DND-41 (cell line): ENCODE results near the gene PARM1.
"Not testable (repeated sequence)": the region's sequence is repeated elsewhere in the genome, so short reads cannot be mapped to it uniquely, and the experiment has no call there.

ENCODE experiments used
- ATAC-seq: fragments of 200-7000 bp; cut with Tn5 transposase; 3 replicates; pipeline ENCODE4 v1.9.1; 2021; ENCODE audit warnings: low read depth; ENCODE audit not compliant: insufficient read depth
- DNase-seq: peaks from one replicate; pipeline ENCODE4 v3.0.0-alpha.2; 2020
- H2AFZ ChIP-seq: 2 replicates; pipeline ENCODE4 v1.6.0; 2012; ENCODE audit warnings: low read depth, low read length
- H3K27ac ChIP-seq: 2 replicates; pipeline ENCODE4 v1.5.1; 2012; ENCODE audit warnings: low read length, inconsistent platforms
- H3K27me3 ChIP-seq: fragments of 200-600 bp; sonication (generic); 2 replicates; pipeline ENCODE4 v1.6.0; 2012; ENCODE audit warnings: low read length, mild to moderate bottlenecking, inconsistent platforms; ENCODE audit not compliant: insufficient read depth, poor library complexity
- H3K36me3 ChIP-seq: 2 replicates; pipeline ENCODE4 v1.5.1; 2012; ENCODE audit warnings: low read length, inconsistent platforms; ENCODE audit not compliant: insufficient read depth
- H3K4me1 ChIP-seq: 2 replicates; pipeline ENCODE4 v1.5.1; 2012; ENCODE audit warnings: mild to moderate bottlenecking, low read length; ENCODE audit not compliant: insufficient read depth
- H3K4me2 ChIP-seq: 2 replicates; pipeline ENCODE4 v1.6.0; 2012; ENCODE audit warnings: mild to moderate bottlenecking, moderate library complexity, low read length, inconsistent platforms; ENCODE audit not compliant: insufficient read depth
- H3K4me3 ChIP-seq, 2 experiments: fragments of 200-600 bp in 1 of 2; shearing (Covaris generic) in 1 of 2; 2 replicates each; pipeline ENCODE4 v1.5.1; 2012 to 2016; ENCODE audit warnings: inconsistent platforms in 2 of 2, low read length in 2 of 2, mild to moderate bottlenecking in 2 of 2, low read depth in 1 of 2, moderate library complexity in 1 of 2
- H3K79me2 ChIP-seq: 2 replicates; pipeline ENCODE4 v1.6.0; 2012; ENCODE audit warnings: low read length, inconsistent platforms; ENCODE audit not compliant: insufficient read depth
- H3K9ac ChIP-seq: 2 replicates; pipeline ENCODE4 v1.6.0; 2012; ENCODE audit warnings: low read depth, mild to moderate bottlenecking, inconsistent platforms, low read length, moderate library complexity
- H3K9me3 ChIP-seq: 2 replicates; pipeline ENCODE4 v1.5.1; 2012; ENCODE audit warnings: low read length, moderate library complexity, mild to moderate bottlenecking, inconsistent platforms; ENCODE audit not compliant: insufficient read depth, severe bottlenecking
- H4K20me1 ChIP-seq: 2 replicates; pipeline ENCODE4 v1.6.0; 2012; ENCODE audit warnings: low read length; ENCODE audit not compliant: insufficient read depth
- EZH2 ChIP-seq: IDR thresholded peaks from 3 replicates; pipeline ENCODE4 v1.6.1; 2012; ENCODE audit warnings: borderline replicate concordance, low read depth, mild to moderate bottlenecking, moderate library complexity, low read length, inconsistent platforms; ENCODE audit not compliant: severe bottlenecking
- TF ChIP-seq, protein P1 (sequence below): IDR thresholded peaks from 2 replicates; pipeline ENCODE4 v1.5.1; 2012; ENCODE audit warnings: borderline replicate concordance, low read length, moderate library complexity, mild to moderate bottlenecking; ENCODE audit not compliant: poor library complexity, severe bottlenecking; ENCODE audit errors: extremely low read depth

The PARM1 gene

DNA sequence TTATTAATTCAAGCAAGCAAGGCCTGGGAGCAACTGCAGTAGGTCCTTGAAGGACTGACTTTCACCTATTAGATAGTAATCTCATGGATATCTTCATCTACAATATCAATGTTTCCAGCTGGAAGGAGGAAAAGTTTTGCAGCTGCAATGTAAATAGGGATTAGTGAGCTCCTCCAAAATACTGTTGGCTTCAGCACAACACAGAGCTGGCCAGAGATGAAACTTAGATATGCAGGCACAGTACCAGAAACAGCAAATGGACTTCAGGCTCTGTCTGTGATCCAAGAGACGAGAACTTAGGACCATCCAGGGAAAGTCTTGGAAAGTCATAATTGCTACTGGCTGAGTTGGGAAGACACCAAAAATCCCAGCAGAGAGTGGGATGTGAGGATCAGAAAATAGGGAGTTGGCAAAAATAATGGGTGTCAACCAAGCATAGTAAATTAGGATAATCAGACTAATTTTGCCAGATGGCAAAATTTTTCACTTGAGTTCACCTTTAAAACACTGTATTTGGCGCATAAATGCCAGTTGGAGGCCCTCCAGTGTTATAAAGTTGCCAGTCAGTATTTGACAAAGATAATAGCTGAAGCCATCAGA, 57.5 kb downstream of the PARM1 start:
- no peaks in the 10 kb centered on the region for H3K27me3 ChIP-seq

DNA sequence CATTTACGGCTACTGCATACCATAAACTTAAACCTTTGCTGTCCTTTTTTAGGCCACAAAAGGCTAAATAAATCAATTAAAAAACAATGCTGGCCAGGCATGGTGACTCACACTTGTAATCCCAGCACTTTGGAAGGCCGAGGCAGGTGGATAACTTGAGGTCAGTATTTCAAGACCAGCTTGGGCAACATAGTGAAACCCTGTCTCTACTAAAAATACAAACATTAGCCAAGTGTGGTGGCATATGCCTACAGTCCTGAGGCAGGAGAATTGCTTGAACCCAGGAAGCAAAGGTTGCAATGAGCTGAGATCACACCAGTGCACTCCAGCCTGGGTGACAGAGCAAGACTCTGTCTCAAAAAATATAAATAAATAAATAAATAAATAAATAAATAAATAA, 61.5 kb downstream of the PARM1 start:
- not testable (repeated sequence) for H3K27me3 ChIP-seq, DNase-seq, H4K20me1 ChIP-seq, H3K79me2 ChIP-seq, H3K9ac ChIP-seq, ATAC-seq, H2AFZ ChIP-seq, H3K4me1 ChIP-seq, H3K36me3 ChIP-seq, H3K4me2 ChIP-seq, H3K27ac ChIP-seq, H3K4me3 ChIP-seq, H3K9me3 ChIP-seq

More for the DNA sequence above, 57.5 kb downstream of the PARM1 start:
- no peak for DNase-seq
- ATAC-seq, result no peak
- Histone ChIP-seq H3K9me3 (no peaks in the 10 kb centered on the region), H3K9ac (no peak overlapping the region), H3K4me2 (no peak overlapping the region), H2AFZ (no peak overlapping the region), H4K20me1 (no peaks in the 10 kb centered on the region), H3K4me1 (no peaks in the 10 kb centered on the region), H3K4me3 (no peak overlapping the region), H3K36me3 (no peaks in the 10 kb centered on the region), H3K79me2 (no peaks in the 10 kb centered on the region), H3K27ac (no peak overlapping the region)
- TF ChIP-seq, protein P1, sequence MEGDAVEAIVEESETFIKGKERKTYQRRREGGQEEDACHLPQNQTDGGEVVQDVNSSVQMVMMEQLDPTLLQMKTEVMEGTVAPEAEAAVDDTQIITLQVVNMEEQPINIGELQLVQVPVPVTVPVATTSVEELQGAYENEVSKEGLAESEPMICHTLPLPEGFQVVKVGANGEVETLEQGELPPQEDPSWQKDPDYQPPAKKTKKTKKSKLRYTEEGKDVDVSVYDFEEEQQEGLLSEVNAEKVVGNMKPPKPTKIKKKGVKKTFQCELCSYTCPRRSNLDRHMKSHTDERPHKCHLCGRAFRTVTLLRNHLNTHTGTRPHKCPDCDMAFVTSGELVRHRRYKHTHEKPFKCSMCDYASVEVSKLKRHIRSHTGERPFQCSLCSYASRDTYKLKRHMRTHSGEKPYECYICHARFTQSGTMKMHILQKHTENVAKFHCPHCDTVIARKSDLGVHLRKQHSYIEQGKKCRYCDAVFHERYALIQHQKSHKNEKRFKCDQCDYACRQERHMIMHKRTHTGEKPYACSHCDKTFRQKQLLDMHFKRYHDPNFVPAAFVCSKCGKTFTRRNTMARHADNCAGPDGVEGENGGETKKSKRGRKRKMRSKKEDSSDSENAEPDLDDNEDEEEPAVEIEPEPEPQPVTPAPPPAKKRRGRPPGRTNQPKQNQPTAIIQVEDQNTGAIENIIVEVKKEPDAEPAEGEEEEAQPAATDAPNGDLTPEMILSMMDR, result no peak
- TF ChIP-seq EZH2, result no peak

DNA sequence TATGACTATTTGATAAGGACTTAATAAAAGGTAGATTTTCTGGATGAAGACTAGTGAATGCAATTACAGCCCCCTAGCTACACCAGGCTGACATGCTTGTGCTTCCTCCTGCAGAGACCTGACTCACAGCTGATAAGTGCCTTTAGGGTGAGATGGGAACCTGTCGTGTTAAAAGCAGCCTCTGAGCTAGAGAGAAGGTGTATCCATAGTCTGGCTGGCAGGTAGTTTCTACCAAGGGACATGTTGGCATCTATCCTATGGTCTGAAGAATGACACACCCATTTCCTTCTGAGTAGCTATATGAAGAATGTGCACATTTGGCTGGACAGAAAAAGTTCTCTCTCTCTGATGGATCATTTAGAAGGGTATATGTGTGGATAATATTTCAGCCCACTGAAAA, 64.1 kb downstream of the PARM1 start:
- H3K4me2 ChIP-seq, result no peak overlapping the region
- DNase-seq (no peak), ATAC-seq (no peak)
- no peak overlapping the region for H2AFZ ChIP-seq
- no peak overlapping the region for H3K9ac ChIP-seq
- no peaks in the 10 kb centered on the region for H4K20me1 ChIP-seq
- H3K79me2 ChIP-seq, result no peaks in the 10 kb centered on the region
- H3K27ac ChIP-seq, result no peak overlapping the region
- TF ChIP-seq, protein P1, result no peak
- no peak for TF ChIP-seq EZH2
- H3K4me1 ChIP-seq, result no peaks in the 10 kb centered on the region
- H3K27me3 ChIP-seq, result no peaks in the 10 kb centered on the region
- H3K9me3 ChIP-seq, result no peaks in the 10 kb centered on the region
- no peaks in the 10 kb centered on the region for H3K36me3 ChIP-seq
- no peak overlapping the region for H3K4me3 ChIP-seq

DNA sequence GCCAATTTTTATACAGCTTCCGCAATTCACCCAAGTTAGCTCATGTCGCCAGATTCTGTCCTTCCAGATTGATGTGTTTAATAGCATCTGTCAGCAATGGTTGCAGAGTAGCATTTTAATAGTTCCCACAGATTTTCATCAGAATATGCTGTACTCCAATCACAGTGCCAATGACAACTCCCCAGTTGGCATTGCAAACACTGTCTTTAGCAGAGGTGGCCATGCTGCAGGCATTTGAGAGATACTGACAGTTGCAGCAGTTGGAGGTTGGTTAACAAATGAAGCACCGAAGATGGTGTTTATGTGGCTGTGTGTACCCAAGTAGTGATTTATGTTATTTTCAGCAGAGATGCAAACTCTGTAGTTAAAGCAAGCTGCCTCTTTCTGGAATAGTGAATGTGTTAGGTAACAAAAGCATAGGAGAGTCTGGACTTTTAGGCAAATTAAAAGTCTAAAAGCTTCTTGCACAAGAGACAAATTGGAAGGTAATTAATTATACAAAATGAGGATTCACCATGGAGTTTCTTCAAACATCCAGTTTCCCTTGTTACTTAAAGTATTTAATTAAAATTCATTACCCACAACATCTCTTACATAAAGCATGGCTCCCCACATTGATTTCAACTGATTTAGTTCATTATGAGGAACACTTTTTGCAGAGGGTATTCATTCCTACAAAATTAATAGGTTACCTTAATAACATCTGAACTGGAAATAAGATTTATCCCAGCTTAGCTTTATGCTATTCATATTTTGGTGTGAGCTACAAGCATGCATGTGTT, 65.2 kb downstream of the PARM1 start:
- DNase-seq, result no peak
- Histone ChIP-seq H3K4me3 (no peak overlapping the region), H3K9ac (no peak overlapping the region), H3K79me2 (no peaks in the 10 kb centered on the region), H3K9me3 (no peaks in the 10 kb centered on the region), H4K20me1 (no peaks in the 10 kb centered on the region), H2AFZ (no peak overlapping the region), H3K27ac (no peak overlapping the region), H3K4me2 (no peak overlapping the region), H3K4me1 (no peaks in the 10 kb centered on the region), H3K27me3 (no peaks in the 10 kb centered on the region), H3K36me3 (no peaks in the 10 kb centered on the region)
- no peak for ATAC-seq
- TF ChIP-seq EZH2, result no peak
- TF ChIP-seq, protein P1, result no peak
